HCT116 (cell line): ENCODE data around the gene OAS2.

Source experiments
- POLR2A ChIP-seq: IDR thresholded peaks from 2 replicates; pipeline ENCODE4 v1.7.0; 2011; ENCODE audit warnings: borderline replicate concordance; ENCODE audit not compliant: insufficient read depth, insufficient read length; ENCODE audit errors: extremely low read depth
- SRF ChIP-seq: IDR thresholded peaks from 2 replicates; pipeline ENCODE4 v1.6.1; 2012; ENCODE audit warnings: low read depth
- TF ChIP-seq, protein P1 (sequence below), 3 experiments: fragments of 200-600 bp in 1 of 3; sonication (generic) in 1 of 3; IDR thresholded peaks in 2 of 3; conservative IDR thresholded peaks in 1 of 3; 2 replicates each; pipeline ENCODE4 v1.5.1; 2012 to 2017; ENCODE audit warnings: low read depth in 2 of 3, low read length in 2 of 3, antibody characterized with exemption in 1 of 3, borderline replicate concordance in 1 of 3, control low read depth in 1 of 3, mild to moderate bottlenecking in 1 of 3, mixed read lengths in 1 of 3, mixed run types in 1 of 3, moderate library complexity in 1 of 3; ENCODE audit not compliant: insufficient read depth in 1 of 3

DNA sequence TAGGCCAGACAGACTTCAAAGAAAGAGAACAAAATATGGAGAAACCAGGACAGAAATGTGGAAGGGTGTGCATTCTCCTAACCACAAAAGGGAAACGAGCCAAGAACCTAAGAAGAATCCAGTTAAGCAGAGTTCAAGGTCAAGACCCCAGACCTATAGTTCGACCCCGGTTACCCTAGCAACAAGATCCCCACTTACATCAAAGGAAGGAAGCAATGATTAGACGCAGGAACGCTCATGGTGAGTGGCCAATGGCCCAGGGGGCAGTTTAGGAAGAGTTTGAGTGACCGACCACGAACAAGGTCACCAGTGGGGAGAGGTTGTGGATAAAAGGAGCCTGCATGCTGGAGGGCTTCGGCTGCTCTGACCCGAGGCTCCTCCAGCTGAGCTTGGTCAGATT, 36.2 kb downstream of the OAS2 start:
- TF ChIP-seq SRF (no peak), POLR2A (no peak)
- TF ChIP-seq, protein P1, sequence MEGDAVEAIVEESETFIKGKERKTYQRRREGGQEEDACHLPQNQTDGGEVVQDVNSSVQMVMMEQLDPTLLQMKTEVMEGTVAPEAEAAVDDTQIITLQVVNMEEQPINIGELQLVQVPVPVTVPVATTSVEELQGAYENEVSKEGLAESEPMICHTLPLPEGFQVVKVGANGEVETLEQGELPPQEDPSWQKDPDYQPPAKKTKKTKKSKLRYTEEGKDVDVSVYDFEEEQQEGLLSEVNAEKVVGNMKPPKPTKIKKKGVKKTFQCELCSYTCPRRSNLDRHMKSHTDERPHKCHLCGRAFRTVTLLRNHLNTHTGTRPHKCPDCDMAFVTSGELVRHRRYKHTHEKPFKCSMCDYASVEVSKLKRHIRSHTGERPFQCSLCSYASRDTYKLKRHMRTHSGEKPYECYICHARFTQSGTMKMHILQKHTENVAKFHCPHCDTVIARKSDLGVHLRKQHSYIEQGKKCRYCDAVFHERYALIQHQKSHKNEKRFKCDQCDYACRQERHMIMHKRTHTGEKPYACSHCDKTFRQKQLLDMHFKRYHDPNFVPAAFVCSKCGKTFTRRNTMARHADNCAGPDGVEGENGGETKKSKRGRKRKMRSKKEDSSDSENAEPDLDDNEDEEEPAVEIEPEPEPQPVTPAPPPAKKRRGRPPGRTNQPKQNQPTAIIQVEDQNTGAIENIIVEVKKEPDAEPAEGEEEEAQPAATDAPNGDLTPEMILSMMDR (IDR thresholded peaks at IDR 0.05 in 2 of 3, conservative IDR thresholded peaks at IDR 0.05 in 1 of 3; ENCODE audit: borderline replicate concordance in 1 of 3, insufficient read depth in 1 of 3, low read depth in 2 of 3, low read length in 2 of 3) = no peak
